Left ventricle myocardium superior (tissue), 1 donor: Measurements from ENCODE around the gene KRT79. TPM values are rescaled to one million over a fixed set of nuclear protein-coding genes. Genes with fewer than 3 reads are reported as not detected.

Experiments
- ATAC-seq: fragments of 200-7000 bp; cut with Tn5 transposase; one replicate; pipeline ENCODE4 v1.9.1; 2020; ENCODE audit warnings: mild to moderate bottlenecking, moderate library complexity
- DNase-seq: peaks from one replicate; pipeline ENCODE4 v3.0.0-alpha.2; 2020
- intact Hi-C: fragments of 100-400 bp; cut with micrococcal nuclease; formaldehyde crosslinking; loops from one replicate; pipeline ENCODE4 v1.11.0; 2022
- total RNA-seq: library from RNA; stranded (reverse); fragmentation: NEBNext Ultra II Directional; extraction: Animal tissue kit (Norgen Biotek cat#: 25700); gene quantifications from one replicate; pipeline ENCODE4 v1.2.1, GENCODE V29; 2021
- donor health status: DM: no; HTN: yes; CAD: no; lungs with severe emphysema.

The KRT79 gene
- total RNA-seq, 1 donor from 2014 or later: not detected

DNA sequence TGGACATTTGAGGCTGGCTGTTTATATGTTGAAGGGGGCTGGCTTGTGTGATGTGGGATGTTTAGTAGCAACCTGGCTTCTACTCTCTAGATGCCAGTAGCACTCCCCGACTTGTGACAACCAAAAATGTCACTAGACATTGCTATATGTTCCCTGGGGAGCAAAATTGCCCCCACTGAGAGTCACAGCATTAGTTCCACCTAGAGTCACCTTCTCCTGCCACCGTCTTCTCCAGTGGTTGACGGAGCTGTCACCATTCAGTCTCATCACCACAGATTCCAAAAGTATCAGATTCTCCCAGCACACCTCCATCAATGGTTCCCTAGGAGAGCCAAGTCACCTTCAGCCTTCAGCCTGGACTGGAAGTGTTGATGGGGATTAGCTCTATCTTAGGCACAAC is 49.2 kb downstream of the KRT79 start:
- ATAC-seq (no peak), DNase-seq (no peak)
- intact Hi-C loops: no loop called here

DNA sequence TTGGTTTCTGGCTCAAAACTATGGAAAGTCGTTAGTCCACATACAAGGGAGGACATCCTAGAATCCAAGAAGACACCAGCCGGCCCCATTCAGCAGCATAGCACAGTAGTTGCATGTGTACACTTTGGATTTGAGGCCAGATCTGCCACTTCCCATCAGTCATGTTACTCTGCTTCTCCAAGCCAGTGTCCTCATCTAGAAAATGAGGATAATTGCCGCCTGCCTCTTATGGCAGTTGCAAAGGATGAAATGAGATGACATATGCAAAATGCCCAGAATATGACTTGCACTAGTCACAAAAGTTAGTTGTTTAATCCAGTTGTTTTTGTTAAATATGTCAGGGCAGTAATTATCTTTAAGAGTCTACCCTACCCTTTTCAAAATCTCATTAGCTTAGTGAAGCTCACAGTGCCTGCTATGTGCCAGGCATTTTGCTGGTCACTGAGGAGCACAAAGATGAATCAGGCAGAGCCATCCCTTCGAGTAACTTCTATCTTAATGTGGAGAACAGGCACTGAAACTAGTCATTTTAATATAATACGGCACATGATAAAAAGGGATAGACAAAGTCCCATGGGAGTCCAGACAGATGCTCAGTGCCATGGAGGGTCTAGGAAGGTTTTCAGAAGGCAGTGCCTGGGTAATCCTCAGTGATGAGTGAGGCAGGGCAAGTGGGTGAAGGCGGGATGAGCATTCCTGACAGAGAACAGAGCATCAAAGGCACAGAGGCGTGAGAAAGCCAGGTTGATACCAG is 50.4 kb downstream of the KRT79 start:
- DNase-seq (no peak), ATAC-seq (no peak)
- intact Hi-C loops: no loop called here

DNA sequence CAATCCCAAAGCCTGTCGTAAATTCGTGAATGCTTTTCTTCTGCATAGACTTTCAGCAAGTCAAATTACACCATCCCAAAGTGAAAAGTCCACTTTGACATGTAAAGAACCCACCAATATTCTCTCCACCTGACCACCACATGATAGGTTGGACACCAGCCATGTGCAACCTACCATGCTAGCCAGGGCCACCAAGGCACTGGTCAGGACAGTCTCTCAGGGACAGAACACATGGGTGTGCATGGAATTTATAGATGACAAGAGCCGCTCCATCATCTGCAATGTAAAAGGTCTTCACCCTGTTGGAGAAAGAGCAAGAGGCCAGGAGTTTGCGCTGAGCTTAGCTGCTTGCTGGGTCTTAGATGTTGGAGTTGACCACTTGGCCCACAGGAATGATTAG is 51.6 kb downstream of the KRT79 start:
- intact Hi-C loops: no loop called here
- DNase-seq (no peak), ATAC-seq (no peak)

DNA sequence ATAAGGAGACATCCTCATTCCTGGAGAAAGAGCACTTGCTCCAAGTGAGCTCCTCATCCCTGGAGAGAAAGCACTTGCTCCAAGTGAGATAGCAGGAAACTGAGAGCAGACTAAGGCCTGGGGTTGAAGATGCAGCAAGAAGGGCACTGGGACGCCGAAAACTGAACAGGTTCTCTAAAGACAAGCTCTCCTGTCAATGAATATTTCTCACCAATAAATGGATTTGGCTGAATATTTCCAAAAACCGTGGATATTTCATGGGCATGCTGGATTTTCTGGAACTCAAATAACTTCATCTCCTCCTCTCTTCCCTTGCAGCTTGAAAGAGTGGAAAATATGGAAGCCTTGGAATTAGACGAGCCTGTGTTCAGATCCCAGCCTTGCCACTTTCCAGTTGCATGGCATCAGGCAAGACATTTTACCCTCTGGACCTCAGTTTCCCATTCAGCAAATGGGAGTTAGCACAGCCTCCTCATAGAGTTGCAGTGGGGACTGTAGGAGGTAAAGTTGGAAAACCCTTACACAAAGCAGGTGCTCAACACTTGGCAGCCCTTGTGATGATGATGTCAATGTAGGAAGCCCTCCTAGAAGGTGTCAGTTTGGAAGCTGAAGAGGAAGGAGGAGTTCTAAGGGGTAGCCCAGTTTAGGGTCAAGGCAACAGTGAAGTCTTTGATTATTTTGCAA is 52.6 kb downstream of the KRT79 start:
- ATAC-seq: no peak
- intact Hi-C loops: no loop called here
- no peak for DNase-seq

DNA sequence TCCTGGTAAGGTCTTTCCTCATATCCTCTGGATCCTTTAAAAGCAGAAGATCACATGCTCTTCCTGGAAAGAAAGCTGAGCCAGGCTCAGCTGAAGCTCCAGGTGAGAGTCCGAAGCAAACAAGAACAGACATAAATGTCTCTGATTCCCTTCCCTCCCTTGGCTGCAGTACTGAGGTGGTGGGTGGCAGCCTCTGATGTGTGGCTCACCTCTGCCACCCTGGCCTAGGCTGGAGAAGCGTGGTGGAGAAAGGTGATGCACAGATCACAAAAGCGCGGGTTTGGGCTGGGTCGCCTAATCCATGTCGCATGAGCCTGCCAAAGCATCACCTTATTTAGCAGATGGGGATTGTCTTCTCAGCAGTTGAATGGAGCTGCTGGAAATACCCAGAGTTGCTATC is 54.2 kb downstream of the KRT79 start:
- no peak for ATAC-seq
- no peak for DNase-seq
- intact Hi-C loops: no loop called here

DNA sequence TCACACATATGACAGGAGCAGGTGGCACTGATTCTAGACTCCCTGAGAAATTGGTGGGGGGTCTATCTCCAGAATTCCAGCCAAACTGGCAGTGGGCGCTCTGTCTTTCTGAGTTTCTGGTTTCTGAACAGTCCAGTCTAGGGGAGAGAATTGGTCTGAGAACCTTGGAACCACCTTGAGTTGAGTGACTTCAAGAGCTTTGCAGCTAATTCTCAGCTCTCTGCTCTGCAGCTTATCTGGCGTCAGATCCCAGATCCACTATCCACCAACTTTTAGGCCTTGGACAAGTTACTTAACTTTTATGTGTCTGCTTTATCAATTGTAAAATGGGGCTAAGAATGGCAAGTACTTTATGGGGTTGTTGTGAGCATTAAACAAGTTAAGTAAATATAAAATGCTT is 55.3 kb downstream of the KRT79 start:
- ATAC-seq (no peak), DNase-seq (no peak)
- intact Hi-C loops: no loop called here

DNA sequence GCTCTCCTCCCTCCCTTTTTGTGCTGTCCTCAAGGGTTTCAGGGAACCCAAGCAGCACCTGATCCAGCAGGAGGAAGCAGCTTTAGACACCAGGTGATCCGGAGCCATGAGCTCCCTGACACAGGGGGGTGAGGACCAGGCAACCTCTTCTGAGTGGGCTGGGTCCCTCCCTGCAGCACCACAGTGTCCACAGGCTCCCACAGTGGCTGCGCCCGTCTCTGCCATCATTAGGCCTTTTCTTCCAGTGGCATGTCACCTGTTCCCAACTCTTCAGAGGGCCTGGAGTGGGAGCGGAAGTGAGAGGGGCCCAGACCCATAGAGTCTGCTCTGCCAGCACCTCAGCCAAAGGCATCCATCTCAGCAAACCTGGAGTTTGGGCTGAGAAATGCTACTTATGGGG is 56.5 kb downstream of the KRT79 start:
- intact Hi-C loops: no loop called here
- no peak for DNase-seq
- no peak for ATAC-seq

DNA sequence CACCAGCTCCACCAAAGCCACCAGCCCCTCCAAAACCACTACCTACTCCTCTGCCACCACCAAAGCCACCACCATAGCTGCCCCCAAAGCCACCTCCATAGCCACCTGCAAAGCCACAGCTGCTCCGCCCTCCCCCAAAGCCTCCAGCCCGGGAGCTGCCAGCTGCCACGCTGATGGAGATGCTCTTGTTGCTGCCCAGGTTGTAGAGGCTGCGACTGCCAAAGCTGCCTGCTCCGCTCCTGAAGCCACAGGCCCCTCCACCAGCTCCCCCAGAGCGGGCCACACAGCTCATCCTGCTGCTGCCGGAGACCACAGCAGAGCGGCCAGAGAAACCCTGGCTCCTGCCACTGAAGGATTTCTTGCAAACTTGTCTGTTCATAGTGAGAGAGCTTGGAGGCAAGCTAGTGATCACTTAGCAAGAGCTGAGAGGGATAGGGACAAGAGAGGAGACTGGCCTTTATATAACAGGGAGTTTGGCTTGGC is 57.2 kb downstream of the KRT79 start, which contains the start of gene KRT76:
Gene KRT76, minus strand, starts transcription at position 433 of the 483 bp plus-strand sequence. Its CDS starts 54 bp downstream, at position 379.
- DNase-seq (no peak), ATAC-seq (no peak)
- intact Hi-C loops: no loop called here

DNA sequence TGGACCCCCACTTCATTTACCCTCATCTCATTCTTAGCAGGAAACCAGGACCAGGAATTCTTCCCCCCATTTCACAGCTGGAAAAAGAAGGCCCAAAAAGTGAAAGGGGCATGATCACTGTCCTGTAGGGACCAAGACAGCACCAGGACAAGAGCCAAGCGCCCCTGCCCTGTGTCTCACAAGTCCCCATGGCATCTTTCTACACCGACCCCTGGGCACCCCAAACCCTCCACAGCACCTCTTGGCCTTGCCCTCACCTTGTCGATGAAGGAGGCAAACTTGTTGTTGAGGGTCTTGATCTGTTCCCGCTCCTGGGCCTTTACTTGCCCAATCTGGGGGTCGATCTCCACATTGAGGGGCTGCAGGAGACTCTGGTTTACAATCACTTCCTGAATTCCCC is 57.7 kb downstream of the KRT79 start:
- DNase-seq (no peak), ATAC-seq (no peak)
- intact Hi-C loops: no loop called here

DNA sequence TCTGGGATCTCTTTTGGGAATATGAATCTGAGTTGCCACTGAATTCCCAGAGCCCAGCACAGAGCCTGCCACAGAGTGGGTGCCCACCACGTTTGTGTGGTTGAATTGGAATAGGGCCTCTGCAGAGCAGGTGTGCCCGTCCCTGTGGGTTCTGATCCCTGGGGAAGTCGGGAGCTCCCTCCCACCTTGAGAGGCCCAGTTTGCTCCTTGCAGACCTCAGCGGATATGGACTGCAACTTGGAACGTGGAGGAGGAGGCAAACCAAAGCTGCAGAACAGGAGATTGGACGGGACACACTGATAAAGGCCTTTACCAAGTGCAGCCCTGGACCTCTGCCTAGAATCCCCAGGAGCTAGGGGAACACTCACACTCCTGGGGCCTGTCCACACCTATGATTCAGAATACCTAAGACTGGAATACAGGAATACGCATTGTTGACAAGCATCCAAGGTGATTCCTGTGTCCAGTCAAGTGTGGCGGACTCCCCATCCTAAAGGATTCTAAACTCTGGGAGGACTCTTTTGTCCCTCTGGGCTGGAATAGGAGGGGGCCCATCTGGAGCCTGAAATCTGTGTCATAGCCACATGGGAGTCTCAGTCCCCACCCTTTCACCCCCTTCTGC is 59.4 kb downstream of the KRT79 start:
- no peak for DNase-seq
- ATAC-seq: peak; percentile 50
- intact Hi-C loops: no loop called here

DNA sequence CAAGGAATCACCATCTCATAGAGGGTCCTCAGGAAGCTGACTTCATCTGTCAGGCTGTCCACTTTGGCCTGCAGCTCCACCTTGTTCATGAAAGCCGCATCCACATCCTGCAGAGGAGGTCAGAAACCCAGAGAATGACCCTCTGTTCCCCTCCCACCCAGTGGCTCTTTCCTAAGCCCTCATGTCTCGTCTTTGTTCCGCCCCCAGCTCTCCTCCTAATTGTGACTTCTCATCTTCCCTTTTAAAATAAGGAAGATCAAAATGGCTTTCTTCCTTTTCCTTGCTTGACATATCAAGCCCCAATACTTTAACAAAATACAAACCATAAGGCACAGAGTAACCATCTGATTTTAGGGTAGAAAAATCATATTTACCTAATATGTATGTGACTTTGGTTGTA is 61.3 kb downstream of the KRT79 start:
- DNase-seq: no peak
- intact Hi-C loops: no loop called here
- ATAC-seq: no peak

DNA sequence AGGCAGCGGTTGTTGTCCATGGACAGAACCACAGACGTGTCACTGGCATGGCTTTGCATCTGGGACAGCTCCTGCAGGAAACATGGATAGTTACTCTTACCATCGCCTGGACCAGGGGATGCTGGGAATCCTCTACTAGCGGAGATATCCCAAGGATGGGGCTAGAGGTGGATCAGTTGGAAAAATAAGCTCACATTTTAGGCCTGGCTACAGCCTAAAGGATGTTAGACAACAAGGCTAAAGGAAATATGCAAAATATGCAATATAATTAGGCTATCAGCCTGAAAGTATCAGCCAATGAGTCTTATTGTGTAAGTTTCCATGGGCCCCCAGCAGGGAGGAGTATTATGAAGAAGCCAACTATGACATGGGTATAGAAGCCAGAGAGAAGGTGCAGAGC is 61.9 kb downstream of the KRT79 start:
- intact Hi-C loops: no loop called here
- ATAC-seq (no peak), DNase-seq (no peak)

DNA sequence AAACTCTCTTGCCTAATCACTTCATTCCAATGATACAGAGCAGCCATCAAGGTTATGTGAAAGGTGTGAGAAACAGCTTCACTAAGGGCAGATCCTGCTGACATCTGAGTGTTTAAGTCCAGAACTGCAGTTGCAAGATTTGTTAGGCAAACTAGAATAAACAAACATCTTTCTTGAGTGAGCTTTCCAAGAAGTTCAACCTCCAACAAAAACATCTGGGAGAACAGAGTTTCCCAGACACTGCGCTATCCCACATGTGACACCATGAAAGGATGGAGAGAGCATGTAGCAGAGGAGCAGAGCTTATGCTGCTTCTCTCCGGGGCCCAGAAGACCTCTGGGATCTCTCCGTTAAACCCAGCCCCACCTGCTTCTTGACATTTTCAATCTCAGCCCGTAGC is 62.6 kb downstream of the KRT79 start:
- DNase-seq (no peak), ATAC-seq (no peak)
- intact Hi-C loops: no loop called here

Other genes starting within 250 kb of the KRT79 start
- not detected for gene KRT72, start 232.8 kb downstream of the KRT79 start, total RNA-seq
- gene KRT73, start 215.8 kb downstream of the KRT79 start, total RNA-seq: not detected
- not detected for gene KRT2, start 182.1 kb downstream of the KRT79 start, total RNA-seq
- 0.15 TPM for gene KRT1, start 153.9 kb downstream of the KRT79 start, total RNA-seq
- not detected for gene KRT77, start 130.8 kb downstream of the KRT79 start, total RNA-seq
- gene KRT76, start 57.0 kb downstream of the KRT79 start, total RNA-seq: not detected
- gene KRT3, start 38.2 kb downstream of the KRT79 start, total RNA-seq: not detected
- not detected for gene KRT4, start 20.2 kb downstream of the KRT79 start, total RNA-seq
- gene KRT78, start 14.7 kb upstream of the KRT79 start, total RNA-seq: not detected
- 100 TPM for gene KRT8, start 70.8 kb upstream of the KRT79 start, total RNA-seq
- gene KRT18, start 114.8 kb upstream of the KRT79 start, total RNA-seq: 9.2 TPM
- 513 TPM for gene EIF4B, start 172.1 kb upstream of the KRT79 start, total RNA-seq
- 120 TPM for gene TNS2, start 215.8 kb upstream of the KRT79 start, total RNA-seq
- gene SPRYD3, start 245.1 kb upstream of the KRT79 start, total RNA-seq: 39.8 TPM